ENCODE measurements around the gene ZNF547. TPM values are rescaled to one million over a fixed set of nuclear protein-coding genes. Genes with fewer than 3 reads are reported as not detected.

ZNF547 gene
- polyA plus RNA-seq, 2 of the 4 experiments (the other 2 are of a cell fraction), result 2.0 to 2.9 TPM

- TF ChIP-seq POLR2AphosphoS2 (conservative IDR thresholded peaks at IDR 0.05; ENCODE audit: low read length), result no peak
- TF ChIP-seq RAD21 (conservative IDR thresholded peaks at IDR 0.05 in 1 of 2, IDR thresholded peaks at IDR 0.05 in 1 of 2), result no peak
- no peak for TF ChIP-seq REST (IDR thresholded peaks at IDR 0.05)
- TF ChIP-seq ELK1 (IDR thresholded peaks at IDR 0.05; ENCODE audit: low read depth, low read length), result no peak
- no peak for TF ChIP-seq BCL3 (IDR thresholded peaks at IDR 0.05)
- TF ChIP-seq MAZ (IDR thresholded peaks at IDR 0.05; ENCODE audit: borderline replicate concordance, low read depth, low read length), result no peak
- no peak for TF ChIP-seq EHF (CRISPR knock-in tag; IDR thresholded peaks at IDR 0.05)
- no peak for TF ChIP-seq ZNF302 (CRISPR knock-in tag; IDR thresholded peaks at IDR 0.05)
- TF ChIP-seq EP300 (IDR thresholded peaks at IDR 0.05), result no peak
- no peak for TF ChIP-seq BHLHE40 (IDR thresholded peaks at IDR 0.05; ENCODE audit: low read depth, low read length)
- TF ChIP-seq GATA3 (IDR thresholded peaks at IDR 0.05; ENCODE audit: borderline replicate concordance), result no peak
- no peak for TF ChIP-seq EHMT2 (IDR thresholded peaks at IDR 0.05; ENCODE audit: low read depth)
- no peak for TF ChIP-seq SMC3 (IDR thresholded peaks at IDR 0.05)
- DNase-seq (ENCODE audit: low read depth in 1 of 2, low spot score in 1 of 2) (no peak), FAIRE-seq (no peak), ATAC-seq (no peak)
- Histone ChIP-seq H3K4me2 (peak overlapping the region; percentile 89), H3K9me3 (peaks cover 86% of the 10 kb centered on the region), H3K27ac (peak overlapping the region; percentile 62 to 77; a peak in 5 of 6 replicates), H3K4me3 (peak overlapping the region; percentile 72), H3K4me1 (no peaks in the 10 kb centered on the region)
- WGBS (ENCODE audit: missing lambda C conversion rate), result 55% methylated on average over 11 of the region's 11 CpGs
- CTCF ChIA-PET, result interaction anchor here (0.6 kb wide), 1 partner anchor 1131 kb away, joined by 3 read pairs; the partner anchor contains the start of gene ZBTB45
- POLR2A ChIA-PET, result interaction anchor here (0.9 to 1.0 kb wide), 2 partner anchors 26 to 189 kb away, joined by 3 to 5 read pairs; partner anchors contain the start of genes TRAPPC2B, ZNF416 and ZNF547
Measured at GRCh38 chr19:57389194-57389729, 25.9 kb downstream of the ZNF547 start.

GRCh38 chr19:57389730-57390598, 26.6 kb downstream of the ZNF547 start, which contains the start of gene ZNF548:
Gene ZNF548 (plus strand): TSS chr19:57389854. CDS start chr19:57390100, 246 bp downstream.
- ATAC-seq, result peak; percentile 97 to 99
- H3K4me2 ChIP-seq, result peak within 1 kb of the TSS; percentile 89
- CTCF ChIA-PET, result interaction anchor here (0.6 kb wide), 1 partner anchor 1130 kb away, joined by 3 read pairs; the partner anchor contains the start of gene ZBTB45
- peak; percentile 85 to 98 for DNase-seq (ENCODE audit: low read depth in 1 of 2, low spot score in 1 of 2)
- H3K4me1 ChIP-seq, result no peaks in the 10 kb centered on the region
- peak within 1 kb of the TSS; percentile 72 for H3K4me3 ChIP-seq
- 11% methylated on average over 44 of the region's 50 CpGs for WGBS (ENCODE audit: missing lambda C conversion rate)
- peak; percentile 95 for FAIRE-seq
- peaks cover 85% of the 10 kb centered on the region for H3K9me3 ChIP-seq
- POLR2A ChIA-PET, result interaction anchor here (0.9 to 1.0 kb wide), 2 partner anchors 27 to 189 kb away, joined by 3 to 5 read pairs; partner anchors contain the start of genes TRAPPC2B, ZNF416 and ZNF547
- H3K27ac ChIP-seq, result peak within 1 kb of the TSS; percentile 62 to 77
- no peak for TF ChIP-seq HDAC2 (IDR thresholded peaks at IDR 0.05)
- no peak for TF ChIP-seq RFX5 (IDR thresholded peaks at IDR 0.05)
- TF ChIP-seq FOSL2 (IDR thresholded peaks at IDR 0.05), result no peak
- peak; percentile 59 for TF ChIP-seq FOSL2 (CRISPR knock-in tag; IDR thresholded peaks at IDR 0.05)
- TF ChIP-seq MAZ (IDR thresholded peaks at IDR 0.05; ENCODE audit: borderline replicate concordance, low read depth, low read length), result no peak
- TF ChIP-seq E2F6 (IDR thresholded peaks at IDR 0.05; ENCODE audit: borderline replicate concordance, low read depth), result peak; percentile 77
- TF ChIP-seq ZFP36 (IDR thresholded peaks at IDR 0.05; ENCODE audit: borderline replicate concordance, partially characterized antibody), result no peak
- TF ChIP-seq POLR2AphosphoS2 (conservative IDR thresholded peaks at IDR 0.05; ENCODE audit: low read length), result no peak
- TF ChIP-seq TP53 (CRISPR knock-in tag; IDR thresholded peaks at IDR 0.05), result no peak
- TF ChIP-seq CHD2 (IDR thresholded peaks at IDR 0.05; ENCODE audit: low read length, partially characterized antibody), result peak; percentile 71
- no peak for TF ChIP-seq GATA3 (IDR thresholded peaks at IDR 0.05; ENCODE audit: borderline replicate concordance)
- TF ChIP-seq KDM1A (IDR thresholded peaks at IDR 0.05; ENCODE audit: low read depth), result no peak
- 0 out of 2 replicates have a peak, but pooled peaks have one; percentile 15 for TF ChIP-seq ELK1 (IDR thresholded peaks at IDR 0.05; ENCODE audit: low read depth, low read length)
- TF ChIP-seq FOSB (CRISPR knock-in tag; IDR thresholded peaks at IDR 0.05), result no peak
- no peak for TF ChIP-seq USF2 (IDR thresholded peaks at IDR 0.05)
- TF ChIP-seq HOXB5 (CRISPR knock-in tag; IDR thresholded peaks at IDR 0.05), result no peak
- TF ChIP-seq CBX8 (IDR thresholded peaks at IDR 0.05), result no peak

All from A549 (cell line).